ENCODE data around the gene CBX4. TPM values are rescaled to one million over a fixed set of nuclear protein-coding genes. Genes with fewer than 3 reads are reported as not detected.

CBX4 gene
- total RNA-seq, 1 experiment from 2014 or later: 53.5 TPM

GRCh38 chr17:79788989-79789942 lies 50.0 kb downstream of the CBX4 start:
- ChIA-PET CTCF (interaction anchor here (0.6 kb wide), 1 partner anchor 203 kb away, joined by 3 read pairs; no protein-coding TSS in a partner anchor), POLR2A (ENCODE audit: unreplicated experiment) (no interaction called here)
- no peak overlapping the region for H3K27ac ChIP-seq (ENCODE audit: low read length)
- ATAC-seq: no peak; the same call in 1 of the 2 replicates
- peaks cover 9% of the 10 kb centered on the region; the same call in 1 of the 2 replicates for H3K27me3 ChIP-seq (ENCODE audit: low read length)
- no peaks in the 10 kb centered on the region for H3K9me2 ChIP-seq (replicated peaks; ENCODE audit: low read length)
- no peaks in the 10 kb centered on the region for H3K9me3 ChIP-seq (ENCODE audit: low read length)
- no TSS peak for BruUV-seq (replicated peaks)
- peaks cover 8% of the 10 kb centered on the region for H3K4me1 ChIP-seq (ENCODE audit: insufficient read depth, low read length)
- no peak overlapping the region for H3K9ac ChIP-seq (ENCODE audit: low read length)
- peaks cover 12% of the 10 kb centered on the region; the same call in 1 of the 2 replicates for H3K36me3 ChIP-seq (ENCODE audit: low read depth, low read length)
- H3F3A ChIP-seq (ENCODE audit: low read length, unreplicated experiment): peaks cover 3% of the 10 kb centered on the region
- H3K4me3 ChIP-seq (ENCODE audit: low read length): peak overlapping the region; percentile 67
- H2AFZ ChIP-seq (ENCODE audit: low read length): peak overlapping the region; percentile 92
- no peaks in the 10 kb centered on the region for H4K20me1 ChIP-seq (ENCODE audit: low read length)
- no peaks in the 10 kb centered on the region for H3K79me2 ChIP-seq (ENCODE audit: low read length)
- intact Hi-C loops (cut with micrococcal nuclease): no loop called here
- DNase-seq: no peak
- TF ChIP-seq EZH2phosphoT487 (IDR thresholded peaks at IDR 0.05; ENCODE audit: borderline replicate concordance, low read length): no peak
- no peak for TF ChIP-seq CTCF (conservative IDR thresholded peaks at IDR 0.05; ENCODE audit: low read depth, low read length)
- no peak for TF ChIP-seq EZH2 (IDR thresholded peaks at IDR 0.05; ENCODE audit: low read length, unreplicated experiment)
- peak overlapping the region; percentile 87 for H3K4me2 ChIP-seq (ENCODE audit: low read length)

GRCh38 chr17:79788455-79788854 lies 50.8 kb downstream of the CBX4 start:
- intact Hi-C loops (cut with micrococcal nuclease): no loop called here
- TF ChIP-seq EZH2 (IDR thresholded peaks at IDR 0.05; ENCODE audit: low read length, unreplicated experiment): no peak
- no peak for TF ChIP-seq CTCF (conservative IDR thresholded peaks at IDR 0.05; ENCODE audit: low read depth, low read length)
- TF ChIP-seq EZH2phosphoT487 (IDR thresholded peaks at IDR 0.05; ENCODE audit: borderline replicate concordance, low read length): no peak
- CTCF ChIA-PET: no interaction called here

More at GRCh38 chr17:79788455-79788854, 50.8 kb downstream of the CBX4 start:
- Histone ChIP-seq H3K36me3 (ENCODE audit: low read depth, low read length) (peaks cover 15% of the 10 kb centered on the region; the same call in 1 of the 2 replicates), H3K27ac (ENCODE audit: low read length) (no peak overlapping the region), H3K4me2 (ENCODE audit: low read length) (no peak overlapping the region), H3K9me3 (ENCODE audit: low read length) (no peaks in the 10 kb centered on the region), H3K4me3 (ENCODE audit: low read length) (no peak overlapping the region), H3F3A (ENCODE audit: low read length, unreplicated experiment) (peaks cover 3% of the 10 kb centered on the region), H3K27me3 (ENCODE audit: low read length) (peaks cover 9% of the 10 kb centered on the region; the same call in 1 of the 2 replicates), H3K4me1 (ENCODE audit: insufficient read depth, low read length) (peaks cover 8% of the 10 kb centered on the region), H2AFZ (ENCODE audit: low read length) (no peak overlapping the region), H3K79me2 (ENCODE audit: low read length) (no peaks in the 10 kb centered on the region), H4K20me1 (ENCODE audit: low read length) (no peaks in the 10 kb centered on the region), H3K9ac (ENCODE audit: low read length) (no peak overlapping the region), H3K9me2 (replicated peaks; ENCODE audit: low read length) (no peaks in the 10 kb centered on the region)
- BruUV-seq (replicated peaks): no TSS peak
- ATAC-seq: no peak
- POLR2A ChIA-PET (ENCODE audit: unreplicated experiment): no interaction called here
- DNase-seq: no peak

All from PC-3 (cell line).